Measurements from ENCODE around the gene LTK.

- TF ChIP-seq EZH2 (IDR thresholded peaks at IDR 0.05; ENCODE audit: borderline replicate concordance, low read depth, low read length, severe bottlenecking) (no peak), CTCF (IDR thresholded peaks at IDR 0.05; ENCODE audit: borderline replicate concordance, extremely low read depth, low read length, poor library complexity, severe bottlenecking) (no peak)
Measured at GRCh38 chr15:41559239-41559782, 45.7 kb upstream of the LTK start.
